SJCRH30 (cell line): ENCODE data around the gene CTXND2. TPM values are rescaled to one million over a fixed set of nuclear protein-coding genes. Genes with fewer than 3 reads are reported as not detected.
"Not testable (repeated sequence)": the region's sequence is repeated elsewhere in the genome, so short reads cannot be mapped to it uniquely, and the experiment has no call there.

ENCODE experiments used
- DNase-seq, 2 experiments: peaks; one replicate each; pipeline ENCODE4 v3.0.0-alpha.2; 2015 to 2020
- H3K27ac ChIP-seq: fragments of 250-450 bp; sonication (Bioruptor Pico); 2 replicates; pipeline ENCODE4 v1.5.1; 2020; ENCODE audit warnings: mild to moderate bottlenecking, moderate library complexity
- H3K27me3 ChIP-seq: fragments of 250-450 bp; sonication (Bioruptor Pico); 2 replicates; pipeline ENCODE4 v1.5.1; 2020; ENCODE audit warnings: mild to moderate bottlenecking, moderate library complexity
- H3K36me3 ChIP-seq: fragments of 250-450 bp; sonication (Bioruptor Pico); 2 replicates; pipeline ENCODE4 v1.5.1; 2020; ENCODE audit warnings: mild to moderate bottlenecking, moderate library complexity
- H3K4me1 ChIP-seq: fragments of 250-450 bp; sonication (Bioruptor Pico); 2 replicates; pipeline ENCODE4 v1.5.1; 2020; ENCODE audit warnings: mild to moderate bottlenecking, moderate library complexity
- H3K4me3 ChIP-seq: fragments of 250-450 bp; sonication (Bioruptor Pico); 2 replicates; pipeline ENCODE4 v1.5.1; 2020; ENCODE audit warnings: mild to moderate bottlenecking, moderate library complexity
- H3K9me3 ChIP-seq: fragments of 250-450 bp; sonication (Bioruptor Pico); replicated peaks from 2 replicates; pipeline ENCODE4 v1.5.1; 2020; ENCODE audit warnings: mild to moderate bottlenecking, moderate library complexity
- total RNA-seq: library from RNA; depleted of rRNA; stranded (reverse); fragments of >200 nt; shearing (Covaris generic); gene quantifications from 2 replicates; pipeline ENCODE4 v1.2.3, GENCODE V29; 2014

Gene CTXND2
- total RNA-seq, 1 experiment from 2014 or later, result not detected

DNA sequence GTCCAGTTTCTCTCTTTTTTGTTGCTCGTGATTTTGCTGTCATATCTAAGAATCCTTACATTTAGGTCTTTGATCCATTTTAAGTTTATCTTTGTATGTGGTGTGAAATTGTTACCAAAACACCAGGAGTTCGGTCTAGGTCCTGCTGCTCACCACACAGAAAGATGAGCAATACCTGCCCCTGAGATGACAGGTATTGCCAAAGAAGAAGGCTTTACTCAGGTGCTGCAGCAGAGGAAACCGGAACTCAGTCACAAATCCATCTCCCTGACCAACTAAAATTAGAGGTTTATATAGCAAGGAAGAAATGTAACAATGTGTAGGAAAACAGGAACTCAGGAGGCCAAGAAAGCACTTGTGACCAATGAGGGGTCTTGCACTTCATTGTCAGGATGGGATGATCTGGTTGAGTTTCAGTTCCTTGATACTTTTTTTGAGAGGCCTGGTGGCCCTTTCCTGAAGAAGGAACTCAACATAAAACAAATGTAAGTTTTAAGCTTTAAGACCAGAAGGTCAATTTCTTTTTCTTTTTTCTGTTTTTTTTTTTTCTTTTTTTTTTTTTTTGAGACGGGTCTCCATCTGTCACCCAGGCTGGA lies 22.7 kb downstream of the CTXND2 start:
- Histone ChIP-seq H3K4me1 (no peaks in the 10 kb centered on the region), H3K36me3 (no peaks in the 10 kb centered on the region), H3K27me3 (no peaks in the 10 kb centered on the region), H3K9me3 (no peaks in the 10 kb centered on the region), H3K27ac (no peak overlapping the region), H3K4me3 (no peak overlapping the region)
- no peak for DNase-seq

DNA sequence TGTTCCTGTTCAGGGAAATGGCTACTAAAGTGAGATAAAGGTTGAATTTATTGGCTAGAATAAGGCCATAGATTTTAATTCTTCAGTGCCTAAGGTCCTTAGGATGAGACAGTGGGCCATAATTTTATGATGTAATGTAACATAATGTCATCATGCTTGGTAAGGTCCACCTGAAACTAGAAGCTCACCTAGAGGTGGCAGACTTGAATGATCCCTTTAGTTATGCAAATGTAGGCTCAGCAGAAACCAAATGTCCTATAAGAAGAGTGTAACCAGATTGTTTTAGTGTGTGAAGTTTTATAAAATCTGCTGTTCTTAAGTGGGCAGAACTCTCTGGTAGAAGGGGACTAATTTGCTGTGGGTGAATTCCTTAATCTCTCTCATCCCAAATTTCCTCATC lies 25.7 kb downstream of the CTXND2 start:
- Histone ChIP-seq H3K4me3 (no peak overlapping the region), H3K27me3 (no peaks in the 10 kb centered on the region), H3K36me3 (no peaks in the 10 kb centered on the region), H3K9me3 (no peaks in the 10 kb centered on the region), H3K27ac (no peak overlapping the region), H3K4me1 (no peaks in the 10 kb centered on the region)
- DNase-seq, result no peak

DNA sequence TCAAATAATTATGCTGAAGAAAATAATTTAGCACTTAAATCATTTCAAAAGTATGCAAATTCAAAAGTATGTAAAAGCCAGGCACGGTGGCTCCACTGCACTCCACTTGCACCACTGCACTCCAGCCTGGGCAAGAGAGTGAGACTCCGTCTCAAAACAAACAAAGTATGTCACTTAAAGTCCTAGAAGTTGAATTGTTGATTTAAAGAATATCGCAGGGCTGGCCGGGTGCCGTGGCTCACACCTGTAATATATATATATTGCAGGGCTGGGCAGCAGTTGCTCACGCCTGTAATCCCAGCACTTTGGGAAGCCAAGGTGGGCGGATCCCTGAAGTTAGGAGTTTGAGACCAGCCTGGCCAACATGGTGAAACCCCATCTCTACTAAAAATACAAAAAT lies 30.5 kb downstream of the CTXND2 start:
- Histone ChIP-seq H3K4me1 (no peaks in the 10 kb centered on the region), H3K4me3 (no peak overlapping the region), H3K9me3 (no peaks in the 10 kb centered on the region), H3K27ac (no peak overlapping the region), H3K36me3 (no peaks in the 10 kb centered on the region), H3K27me3 (no peaks in the 10 kb centered on the region)
- no peak for DNase-seq

DNA sequence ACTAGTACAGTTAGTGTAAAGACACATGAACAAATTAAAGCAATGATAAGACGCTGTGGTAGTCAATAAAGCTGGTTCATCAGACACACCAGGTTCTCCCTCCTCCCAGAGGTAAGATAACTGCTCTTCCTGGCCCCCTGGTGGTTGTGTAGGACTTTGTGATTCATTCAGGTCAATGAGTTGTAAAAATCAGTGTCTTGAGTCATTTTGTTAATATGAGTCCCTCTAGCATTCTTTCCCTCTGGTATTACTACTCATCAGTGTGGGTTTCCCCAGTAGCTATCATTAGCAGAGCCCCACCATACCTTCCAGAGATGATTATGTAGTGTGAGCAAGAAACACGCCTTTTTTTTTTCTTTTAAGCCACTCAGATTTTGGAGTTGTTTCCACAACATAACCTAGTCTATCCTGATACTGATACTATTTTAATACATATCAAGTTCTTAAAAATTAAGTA lies 35.6 kb downstream of the CTXND2 start:
- H3K36me3 ChIP-seq, result peaks cover under 1% of the 10 kb centered on the region; the same call in 1 of the 2 replicates
- no peaks in the 10 kb centered on the region for H3K27me3 ChIP-seq
- no peaks in the 10 kb centered on the region for H3K4me1 ChIP-seq
- no peaks in the 10 kb centered on the region for H3K9me3 ChIP-seq
- H3K27ac ChIP-seq, result no peak overlapping the region
- DNase-seq, result peak; percentile 64 to 80
- H3K4me3 ChIP-seq, result no peak overlapping the region

DNA sequence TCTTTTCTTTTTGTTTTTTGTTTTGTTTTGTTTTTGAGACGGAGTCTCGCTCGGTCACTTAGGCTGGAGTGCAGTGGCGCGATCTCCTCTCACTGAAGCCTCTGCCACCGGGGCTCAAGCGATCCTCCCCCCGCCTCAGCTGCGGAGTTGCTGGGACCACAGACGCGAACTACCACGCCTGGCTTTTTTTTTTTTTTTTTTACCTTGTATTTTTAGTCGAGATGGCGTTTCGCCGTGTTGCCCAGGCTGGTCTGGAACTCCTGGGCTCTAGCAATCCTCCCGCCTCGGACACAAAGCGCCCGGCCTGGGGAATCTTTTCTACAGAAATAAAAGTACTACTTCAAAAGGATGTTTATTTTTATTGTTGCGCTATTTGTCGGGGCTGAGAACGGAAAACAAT lies 38.1 kb downstream of the CTXND2 start:
- H3K36me3 ChIP-seq, result peaks cover 26% of the 10 kb centered on the region
- H3K4me3 ChIP-seq, result peak overlapping the region; percentile 94
- peak; percentile 14 to 24 for DNase-seq
- H3K27ac ChIP-seq, result peak overlapping the region; percentile 97
- H3K9me3 ChIP-seq, result no peaks in the 10 kb centered on the region
- H3K4me1 ChIP-seq, result no peaks in the 10 kb centered on the region
- no peaks in the 10 kb centered on the region for H3K27me3 ChIP-seq

DNA sequence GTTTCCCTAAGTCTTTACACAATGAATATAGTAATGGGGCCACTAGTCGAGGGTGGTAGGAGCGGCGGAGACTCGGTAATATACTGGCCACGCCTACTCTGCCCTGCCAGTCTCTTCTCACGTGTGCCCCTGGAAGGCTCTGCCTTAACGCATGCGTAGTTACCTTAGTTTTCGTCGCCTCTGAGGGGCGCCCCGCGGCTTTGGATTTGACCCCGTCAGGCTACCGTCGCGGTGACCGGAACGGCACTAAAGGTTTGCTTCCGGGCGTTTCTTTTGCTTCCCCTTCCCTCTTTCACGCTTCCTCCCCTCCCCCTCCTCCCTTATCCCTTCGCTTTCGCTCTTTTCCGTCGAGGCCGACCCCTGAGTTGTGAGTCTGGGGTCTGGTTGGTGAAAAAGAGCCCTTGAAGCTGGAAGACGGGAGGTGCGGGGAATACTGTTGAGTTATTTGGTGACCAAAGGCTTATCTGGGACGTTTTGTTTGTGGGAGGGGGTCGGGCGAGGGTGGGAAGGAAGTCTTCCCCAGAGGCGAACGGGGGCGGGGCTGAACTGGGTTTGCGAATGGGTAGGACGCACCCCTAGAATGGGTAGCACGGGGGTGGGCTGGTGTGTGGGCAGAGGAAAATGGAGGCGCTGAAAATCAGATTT lies 39.3 kb downstream of the CTXND2 start, which contains the start of gene SETDB1:
Gene SETDB1, plus strand, starts transcription at position 267 of the 645 bp plus-strand sequence. CDS start 1,352 bp downstream, outside the sequence.
- H3K27me3 ChIP-seq, result no peaks in the 10 kb centered on the region
- DNase-seq, result peak; percentile 97 to 98
- H3K4me3 ChIP-seq, result peak within 1 kb of the TSS; percentile 94
- peaks cover 3% of the 10 kb centered on the region; the same call in 1 of the 2 replicates for H3K9me3 ChIP-seq
- H3K36me3 ChIP-seq, result peaks cover 36% of the 10 kb centered on the region
- H3K27ac ChIP-seq, result peak within 1 kb of the TSS; percentile 97
- H3K4me1 ChIP-seq, result no peaks in the 10 kb centered on the region

DNA sequence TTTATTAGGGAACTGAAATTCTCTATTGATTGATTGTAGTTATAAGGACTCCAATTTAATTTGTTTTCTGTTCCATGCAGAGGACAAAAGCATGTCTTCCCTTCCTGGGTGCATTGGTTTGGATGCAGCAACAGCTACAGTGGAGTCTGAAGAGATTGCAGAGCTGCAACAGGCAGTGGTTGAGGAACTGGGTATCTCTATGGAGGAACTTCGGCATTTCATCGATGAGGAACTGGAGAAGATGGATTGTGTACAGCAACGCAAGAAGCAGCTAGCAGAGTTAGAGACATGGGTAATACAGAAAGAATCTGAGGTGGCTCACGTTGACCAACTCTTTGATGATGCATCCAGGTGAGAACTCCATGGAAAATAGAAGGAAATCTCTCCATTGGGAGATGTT lies 40.7 kb downstream of the CTXND2 start:
- Histone ChIP-seq H3K4me3 (no peak overlapping the region), H3K4me1 (no peaks in the 10 kb centered on the region), H3K27ac (no peak overlapping the region), H3K36me3 (peaks cover 49% of the 10 kb centered on the region), H3K9me3 (peaks cover 10% of the 10 kb centered on the region; the same call in 1 of the 2 replicates), H3K27me3 (no peaks in the 10 kb centered on the region; the same call in 1 of the 2 replicates)
- DNase-seq, result no peak

DNA sequence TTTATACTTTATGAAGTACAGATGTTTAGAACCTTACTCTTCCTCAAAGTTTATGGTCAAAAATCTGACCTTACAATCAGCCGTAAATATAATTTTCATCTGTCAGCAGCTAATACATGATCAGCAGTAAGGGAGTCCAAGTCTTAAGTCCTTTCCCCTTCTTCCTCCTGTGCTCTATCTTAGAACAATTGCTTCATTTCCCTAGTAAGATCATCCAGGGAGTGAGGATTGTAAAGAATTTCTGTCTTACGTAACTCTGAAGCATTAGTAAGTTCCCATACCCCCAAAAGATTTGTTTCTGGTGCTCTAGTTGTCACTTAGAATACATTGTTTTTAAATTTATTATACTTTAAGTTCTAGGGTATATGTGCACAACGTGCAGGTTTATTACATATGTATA lies 41.4 kb downstream of the CTXND2 start:
- Histone ChIP-seq H3K36me3 (peaks cover 53% of the 10 kb centered on the region), H3K9me3 (peaks cover 10% of the 10 kb centered on the region; the same call in 1 of the 2 replicates), H3K4me3 (no peak overlapping the region), H3K4me1 (no peaks in the 10 kb centered on the region), H3K27me3 (no peaks in the 10 kb centered on the region; the same call in 1 of the 2 replicates), H3K27ac (no peak overlapping the region)
- no peak for DNase-seq

DNA sequence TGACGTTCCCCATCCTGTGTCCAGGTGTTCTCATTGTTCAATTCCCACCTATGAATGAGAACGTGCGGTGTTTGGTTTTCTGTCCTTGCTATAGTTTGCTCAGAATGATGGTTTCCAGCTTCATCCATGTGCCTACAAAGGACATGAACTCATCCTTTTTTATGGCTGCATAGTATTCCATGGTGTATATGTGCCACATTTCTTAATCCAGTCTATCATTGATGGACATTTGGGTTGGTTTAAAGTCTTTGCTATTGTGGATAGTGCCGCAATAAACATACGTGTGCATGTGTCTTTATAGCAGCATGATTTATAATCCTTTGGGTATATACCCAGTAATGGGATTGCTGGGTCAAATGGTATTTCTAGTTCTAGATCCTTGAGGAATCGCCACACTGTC lies 41.8 kb downstream of the CTXND2 start:
- H3K4me1 ChIP-seq, H3K4me3 ChIP-seq, DNase-seq, H3K27ac ChIP-seq, H3K27me3 ChIP-seq: not testable (repeated sequence)
- peaks cover 10% of the 10 kb centered on the region; the same call in 1 of the 2 replicates for H3K9me3 ChIP-seq
- H3K36me3 ChIP-seq, result peaks cover 53% of the 10 kb centered on the region

DNA sequence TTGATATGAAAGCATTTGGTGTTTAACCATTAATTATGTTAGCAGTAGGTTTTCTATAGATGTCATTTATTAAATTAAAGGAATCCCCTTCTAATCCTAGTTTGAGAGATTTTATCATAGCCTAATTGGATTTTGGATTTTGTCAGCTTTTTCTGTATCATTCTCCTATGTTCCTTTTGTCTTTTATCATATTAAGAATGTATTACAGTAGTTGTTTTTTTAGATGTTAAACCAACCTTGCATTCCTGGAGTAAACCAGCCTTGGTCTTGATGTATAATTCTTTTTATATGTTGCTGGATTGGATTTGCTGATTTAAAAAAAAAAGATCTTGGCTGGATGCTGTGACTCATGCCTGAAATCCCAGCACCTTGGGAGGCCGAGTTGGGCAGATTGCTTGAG lies 44.8 kb downstream of the CTXND2 start:
- Histone ChIP-seq H3K4me1 (no peaks in the 10 kb centered on the region), H3K27ac (no peak overlapping the region), H3K36me3 (peaks cover 69% of the 10 kb centered on the region), H3K9me3 (peaks cover 10% of the 10 kb centered on the region; the same call in 1 of the 2 replicates), H3K4me3 (no peak overlapping the region), H3K27me3 (no peaks in the 10 kb centered on the region; the same call in 1 of the 2 replicates)
- peak in 1 of 2 experiments; percentile 32 for DNase-seq

DNA sequence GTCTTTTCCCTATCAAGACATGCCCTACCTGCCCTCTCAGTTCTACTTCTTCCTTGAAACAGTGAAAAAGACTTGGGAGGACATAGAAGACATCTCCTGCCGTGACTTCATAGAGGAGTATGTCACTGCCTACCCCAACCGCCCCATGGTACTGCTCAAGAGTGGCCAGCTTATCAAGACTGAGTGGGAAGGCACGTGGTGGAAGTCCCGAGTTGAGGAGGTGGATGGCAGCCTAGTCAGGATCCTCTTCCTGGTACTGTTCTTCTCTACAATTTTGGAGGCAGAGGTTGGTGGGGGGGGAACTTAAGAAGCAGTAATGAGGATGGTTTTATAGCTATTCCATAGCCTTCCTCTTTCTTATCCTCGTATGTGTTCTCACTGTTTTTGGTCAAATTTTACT lies 57.9 kb downstream of the CTXND2 start:
- H3K4me1 ChIP-seq, result no peaks in the 10 kb centered on the region
- H3K27me3 ChIP-seq, result no peaks in the 10 kb centered on the region
- no peak for DNase-seq
- no peak overlapping the region for H3K4me3 ChIP-seq
- no peaks in the 10 kb centered on the region for H3K9me3 ChIP-seq
- H3K27ac ChIP-seq, result no peak overlapping the region
- H3K36me3 ChIP-seq, result peaks cover 50% of the 10 kb centered on the region

DNA sequence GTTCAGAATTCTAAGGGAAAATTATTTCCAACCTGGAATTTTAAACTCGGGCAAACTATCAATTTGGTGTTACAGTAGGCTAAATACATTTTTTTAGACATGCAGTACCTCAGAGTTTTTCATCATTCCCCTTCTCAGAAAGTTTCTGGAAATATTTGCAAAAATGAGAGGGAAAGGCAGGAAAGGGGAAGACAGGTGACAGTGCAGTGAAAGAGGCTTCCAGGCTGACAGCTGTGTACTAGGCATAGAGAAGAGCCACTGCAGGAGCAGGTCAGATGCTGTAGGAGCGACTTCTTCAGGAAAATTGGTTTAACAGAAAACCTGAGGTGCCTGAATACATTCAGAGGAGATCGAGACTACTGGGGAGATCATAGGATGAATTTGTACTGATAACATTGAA lies 67.8 kb downstream of the CTXND2 start:
- Histone ChIP-seq H3K9me3 (no peaks in the 10 kb centered on the region), H3K27me3 (no peaks in the 10 kb centered on the region), H3K4me1 (no peaks in the 10 kb centered on the region), H3K4me3 (no peak overlapping the region), H3K27ac (no peak overlapping the region), H3K36me3 (peaks cover 46% of the 10 kb centered on the region)
- DNase-seq, result no peak

DNA sequence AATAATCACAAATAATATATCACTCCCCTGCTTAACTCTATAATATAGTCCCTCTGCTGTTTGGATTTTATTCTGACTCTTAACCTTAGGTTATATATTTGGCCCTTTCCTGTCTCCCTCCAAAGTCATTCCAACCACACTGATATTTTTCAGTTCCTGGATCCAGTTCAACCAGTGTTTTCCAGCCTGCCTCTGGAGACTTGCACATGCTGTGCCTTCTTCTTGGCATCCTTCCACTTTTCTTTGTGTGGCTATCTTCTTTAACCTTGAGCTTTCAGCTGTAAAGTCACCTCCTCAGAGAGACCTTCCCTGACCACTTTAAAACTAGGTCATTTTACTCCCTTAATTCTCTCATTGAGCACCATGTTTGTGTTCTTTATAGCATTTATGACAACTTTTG lies 68.3 kb downstream of the CTXND2 start:
- Histone ChIP-seq H3K4me3 (no peak overlapping the region), H3K36me3 (peaks cover 50% of the 10 kb centered on the region)
- no peak for DNase-seq

DNA sequence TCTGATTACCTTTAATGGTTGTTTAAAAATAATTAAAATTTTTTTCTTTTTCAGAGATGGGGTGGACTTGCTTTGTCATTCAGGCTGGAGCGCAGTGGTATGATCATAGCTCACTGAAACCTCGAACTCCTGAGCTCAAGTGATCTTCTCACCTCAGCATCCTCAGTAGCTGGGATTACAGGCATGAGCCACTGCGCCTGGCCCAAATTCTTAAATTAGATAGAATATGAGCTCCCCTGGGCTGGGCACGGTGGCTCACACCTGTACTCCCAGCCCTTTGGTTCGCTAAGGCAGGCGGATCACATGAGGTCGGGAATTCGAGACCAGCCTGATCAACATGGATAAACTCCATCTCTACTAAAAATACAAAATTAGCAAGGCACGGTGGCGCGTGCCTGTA lies 70.7 kb downstream of the CTXND2 start:
- DNase-seq, result no peak
- Histone ChIP-seq H3K27ac (no peak overlapping the region), H3K9me3 (no peaks in the 10 kb centered on the region)

More for the DNA sequence above, 68.3 kb downstream of the CTXND2 start:
- H3K27me3 ChIP-seq, result no peaks in the 10 kb centered on the region
- H3K4me1 ChIP-seq, result no peaks in the 10 kb centered on the region
- no peaks in the 10 kb centered on the region for H3K9me3 ChIP-seq
- H3K27ac ChIP-seq, result no peak overlapping the region

DNA sequence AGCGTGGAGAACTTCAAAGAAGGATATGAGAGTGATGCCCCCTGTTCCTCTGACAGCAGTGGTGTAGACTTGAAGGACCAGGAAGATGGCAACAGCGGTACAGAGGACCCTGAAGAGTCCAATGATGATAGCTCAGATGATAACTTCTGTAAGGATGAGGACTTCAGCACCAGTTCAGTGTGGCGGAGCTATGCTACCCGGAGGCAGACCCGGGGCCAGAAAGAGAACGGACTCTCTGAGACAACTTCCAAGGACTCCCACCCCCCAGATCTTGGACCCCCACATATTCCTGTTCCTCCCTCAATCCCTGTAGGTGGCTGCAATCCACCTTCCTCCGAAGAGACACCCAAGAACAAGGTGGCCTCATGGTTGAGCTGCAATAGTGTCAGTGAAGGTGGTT lies 73.7 kb downstream of the CTXND2 start:
- Histone ChIP-seq H3K27me3 (no peaks in the 10 kb centered on the region), H3K36me3 (peaks cover 69% of the 10 kb centered on the region), H3K9me3 (no peaks in the 10 kb centered on the region), H3K4me1 (no peaks in the 10 kb centered on the region), H3K27ac (no peak overlapping the region), H3K4me3 (no peak overlapping the region)
- DNase-seq, result no peak

More for the DNA sequence above, 70.7 kb downstream of the CTXND2 start:
- Histone ChIP-seq H3K36me3 (peaks cover 57% of the 10 kb centered on the region), H3K27me3 (no peaks in the 10 kb centered on the region), H3K4me3 (no peak overlapping the region), H3K4me1 (no peaks in the 10 kb centered on the region)
